Skeletal muscle cell (primary cell): ENCODE data around the gene HYDIN.
"Not testable (repeated sequence)": the region's sequence is repeated elsewhere in the genome, so short reads cannot be mapped to it uniquely, and the experiment has no call there.

ENCODE experiments used
- DNase-seq: peaks from one replicate; pipeline ENCODE4 v3.0.0-alpha.2; 2010; ENCODE audit warnings: low read depth
- H3K4me3 ChIP-seq: 2 replicates; pipeline ENCODE4 v1.5.1; 2011; ENCODE audit warnings: low read depth, mild to moderate bottlenecking, control low read depth, low read length, moderate library complexity

HYDIN gene

GRCh38 chr16:71151654-71152053 lies 78.9 kb downstream of the HYDIN start:
- not testable (repeated sequence) for DNase-seq, H3K4me3 ChIP-seq

DNA sequence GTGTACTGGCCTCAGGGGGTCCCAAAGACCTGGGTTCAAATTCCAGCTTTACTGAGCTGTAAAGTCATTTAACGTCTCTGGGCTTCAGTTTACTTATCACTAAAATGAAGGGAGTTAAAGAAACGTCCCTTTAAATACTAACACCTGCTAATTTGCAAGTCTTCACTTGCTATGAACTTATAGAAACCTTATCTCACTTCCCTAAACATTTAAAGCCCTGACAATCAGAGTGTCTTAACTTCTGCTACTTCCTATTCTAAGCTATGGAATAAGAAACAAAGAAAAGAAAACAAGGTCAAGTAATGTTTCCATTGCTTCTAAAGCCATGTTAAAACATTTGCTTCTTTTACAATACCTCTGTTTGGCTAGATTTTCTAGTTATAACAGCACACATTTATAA lies 87.3 kb downstream of the HYDIN start:
- not testable (repeated sequence) for DNase-seq

GRCh38 chr16:71110565-71110964 lies 120.0 kb downstream of the HYDIN start:
- DNase-seq, H3K4me3 ChIP-seq: not testable (repeated sequence)

More for the DNA sequence above, 87.3 kb downstream of the HYDIN start:
- H3K4me3 ChIP-seq = not testable (repeated sequence)

DNA sequence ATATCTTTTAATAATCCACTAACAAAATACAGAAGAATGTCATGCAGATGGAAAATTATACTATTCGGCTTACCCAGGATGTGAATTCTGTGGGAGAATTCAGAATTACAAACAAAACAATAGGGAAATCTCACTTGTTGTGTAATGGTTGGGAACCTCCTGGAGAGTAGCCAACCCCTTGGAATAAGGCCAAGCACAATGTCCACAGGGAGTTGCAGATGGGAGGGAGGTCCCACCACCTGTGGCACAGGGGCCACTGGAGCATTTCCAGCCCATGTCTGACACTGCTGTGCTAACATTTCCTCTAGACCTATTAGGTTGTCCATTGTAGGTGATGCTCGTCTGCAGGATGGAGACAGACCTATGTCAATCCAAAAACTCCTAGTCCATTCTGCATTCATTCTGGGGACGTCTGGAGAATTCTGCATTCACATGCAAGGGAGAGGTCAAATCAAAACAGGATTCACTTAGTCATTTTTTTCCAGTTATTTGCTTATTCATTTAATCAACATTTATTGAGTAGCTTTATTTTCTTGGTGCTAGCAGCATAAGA lies 120.8 kb downstream of the HYDIN start:
- DNase-seq, H3K4me3 ChIP-seq: not testable (repeated sequence)

DNA sequence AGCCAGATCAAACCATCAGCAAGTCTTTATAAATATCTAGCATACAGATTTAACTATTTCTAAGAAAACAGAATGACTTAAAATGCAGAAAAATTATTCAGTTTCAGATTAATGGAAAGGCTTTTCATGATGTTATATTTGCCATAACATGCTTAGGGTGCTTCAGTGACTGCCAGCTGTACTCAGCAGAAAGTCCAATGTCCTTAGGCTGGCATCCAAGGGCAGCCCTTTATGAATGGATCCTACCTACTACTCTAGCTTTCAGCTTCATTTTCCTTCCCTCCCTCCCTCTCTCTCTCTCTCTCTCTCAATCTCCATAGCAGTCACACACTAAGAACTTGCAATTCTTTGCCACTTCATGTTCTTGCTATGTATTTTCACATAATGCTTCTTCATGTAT lies 124.6 kb downstream of the HYDIN start:
- not testable (repeated sequence) for H3K4me3 ChIP-seq, DNase-seq

DNA sequence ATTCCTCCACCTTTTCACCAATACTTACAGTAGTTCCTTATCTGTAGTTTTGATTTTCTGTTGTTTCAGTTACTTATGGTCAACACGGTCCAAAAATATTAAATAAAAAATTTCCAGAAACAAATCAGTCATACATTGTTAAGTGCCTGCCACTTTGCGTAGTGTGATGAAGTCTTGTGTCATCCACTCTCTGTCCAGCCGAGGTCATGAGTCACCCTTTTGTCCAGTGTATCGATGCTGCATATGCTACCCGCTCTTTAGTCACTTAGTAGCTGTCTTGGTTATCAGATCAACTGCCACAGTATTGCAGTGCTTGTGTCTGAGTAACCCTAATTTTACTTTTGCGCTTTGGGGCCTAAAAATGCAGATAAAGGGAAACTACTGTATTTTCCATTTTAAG lies 146.9 kb downstream of the HYDIN start:
- not testable (repeated sequence) for DNase-seq, H3K4me3 ChIP-seq

- DNase-seq, H3K4me3 ChIP-seq: not testable (repeated sequence)
Observed at GRCh38 chr16:71080777-71081176, 149.7 kb downstream of the HYDIN start.

GRCh38 chr16:71080262-71080661 lies 150.3 kb downstream of the HYDIN start:
- H3K4me3 ChIP-seq, DNase-seq: not testable (repeated sequence)

DNA sequence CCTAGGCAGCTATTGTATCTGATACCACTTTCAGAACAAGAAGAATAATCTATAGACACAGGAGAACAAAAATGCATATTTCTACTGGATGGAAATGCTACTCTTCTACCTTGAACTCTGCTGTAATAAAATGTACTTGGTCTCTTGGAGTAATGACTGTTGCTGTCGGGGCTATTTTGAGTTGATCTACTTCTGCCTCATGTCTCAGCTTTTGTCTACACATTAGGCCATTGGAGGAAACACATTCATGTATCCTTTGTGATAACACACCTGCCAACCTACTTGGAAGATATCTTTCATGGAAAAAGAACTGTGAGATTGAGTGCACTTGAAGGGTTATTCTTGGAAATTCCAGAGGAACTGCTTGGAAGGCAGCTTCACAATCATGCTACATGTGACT lies 159.9 kb downstream of the HYDIN start:
- not testable (repeated sequence) for H3K4me3 ChIP-seq, DNase-seq

GRCh38 chr16:71069842-71070241 lies 160.7 kb downstream of the HYDIN start:
- not testable (repeated sequence) for DNase-seq

GRCh38 chr16:71053897-71054609 lies 176.5 kb downstream of the HYDIN start:
- DNase-seq = not testable (repeated sequence)

More at GRCh38 chr16:71069842-71070241, 160.7 kb downstream of the HYDIN start:
- not testable (repeated sequence) for H3K4me3 ChIP-seq

GRCh38 chr16:71050307-71050706 lies 180.2 kb downstream of the HYDIN start:
- H3K4me3 ChIP-seq, DNase-seq: not testable (repeated sequence)

More at GRCh38 chr16:71053897-71054609, 176.5 kb downstream of the HYDIN start:
- not testable (repeated sequence) for H3K4me3 ChIP-seq

DNA sequence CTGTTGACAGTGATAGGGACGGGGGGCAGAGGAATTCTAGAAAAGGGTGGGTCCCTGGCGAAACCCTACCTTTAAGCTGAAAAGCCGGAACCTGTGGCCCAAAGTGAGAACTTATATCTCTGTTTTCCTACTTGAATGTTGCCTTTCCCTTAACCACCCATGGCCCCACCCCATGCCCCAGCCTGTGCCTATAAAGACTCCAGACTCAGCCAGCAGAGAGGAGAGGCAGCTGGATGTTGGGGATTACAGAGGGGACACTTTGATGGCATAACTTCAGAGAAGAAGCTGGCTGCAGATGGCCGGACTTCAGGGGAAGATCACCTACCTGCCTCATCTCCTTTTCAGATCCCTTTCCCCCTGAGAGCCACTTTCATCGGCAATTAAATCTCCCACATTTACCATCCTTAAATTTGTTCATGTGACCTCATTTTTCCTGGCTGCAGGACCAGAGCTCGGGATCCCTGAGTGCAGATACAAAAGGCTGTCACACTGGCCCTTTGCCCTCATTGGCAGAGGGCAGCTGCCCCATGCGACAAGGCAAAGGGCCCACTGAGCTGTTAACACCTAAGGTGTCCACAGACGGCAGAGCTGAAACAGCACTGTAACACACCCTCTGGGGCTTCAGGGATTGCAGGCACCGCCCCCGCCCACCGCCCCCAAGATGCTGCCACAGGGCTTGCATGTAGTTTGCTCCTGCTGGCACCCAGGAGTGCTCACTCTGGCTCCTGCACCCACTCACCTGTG lies 191.0 kb downstream of the HYDIN start:
- DNase-seq, H3K4me3 ChIP-seq: not testable (repeated sequence)

GRCh38 chr16:71038421-71038820 lies 192.1 kb downstream of the HYDIN start:
- not testable (repeated sequence) for DNase-seq, H3K4me3 ChIP-seq

DNA sequence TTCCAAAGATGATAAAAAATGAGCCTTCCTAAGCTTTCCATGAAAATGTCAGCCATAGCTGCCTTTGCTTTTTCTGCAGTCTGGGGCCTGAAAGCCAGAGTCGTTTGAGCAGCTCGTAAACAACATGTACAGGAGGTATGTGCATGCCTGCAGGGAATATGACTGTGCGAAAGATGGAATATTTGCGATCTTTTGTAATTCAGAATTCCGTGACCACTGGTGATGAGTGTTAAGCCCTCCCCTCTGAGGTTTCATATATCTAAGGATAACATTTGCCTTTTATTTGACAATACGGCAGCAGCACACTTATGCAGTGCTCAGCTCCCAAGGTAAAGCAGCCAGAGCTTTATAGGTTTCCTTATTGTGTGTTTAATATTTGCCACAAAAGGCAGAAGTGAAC lies 192.5 kb downstream of the HYDIN start:
- not testable (repeated sequence) for H3K4me3 ChIP-seq, DNase-seq

DNA sequence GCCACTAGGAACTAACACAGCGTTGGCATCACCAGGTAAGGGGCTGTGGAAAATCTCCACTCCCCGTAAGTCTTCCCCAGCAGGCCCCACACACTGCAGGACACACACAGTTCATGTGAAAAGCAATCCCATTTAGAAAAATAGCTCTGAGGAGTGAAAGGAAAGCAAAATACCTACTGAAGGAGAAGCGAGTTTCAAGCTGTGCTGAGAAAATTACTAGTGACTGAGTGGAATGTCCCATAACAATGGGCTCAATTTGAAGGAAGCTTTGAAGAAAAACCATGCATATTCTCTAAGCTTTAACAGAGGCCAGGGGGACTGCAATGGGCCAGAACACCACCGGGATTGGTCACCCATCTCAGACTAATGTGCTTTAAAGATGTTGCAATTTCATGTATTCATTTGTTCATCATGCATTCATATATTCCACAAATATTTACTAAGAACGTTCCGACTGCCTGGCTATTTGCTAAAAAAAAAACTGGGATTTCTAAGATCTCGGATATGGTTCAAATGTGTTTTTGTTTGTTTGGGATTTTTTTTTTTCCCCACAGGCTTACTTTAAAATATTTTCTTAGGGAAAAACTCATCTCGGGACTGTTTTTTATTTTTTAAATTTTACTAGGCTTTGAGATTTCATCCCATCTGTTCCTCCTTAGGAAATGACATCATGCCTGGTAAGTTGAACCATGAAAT lies 202.3 kb downstream of the HYDIN start:
- H3K4me3 ChIP-seq, DNase-seq: not testable (repeated sequence)

- H3K4me3 ChIP-seq = not testable (repeated sequence)
Observed at GRCh38 chr16:71027511-71027910, 203.0 kb downstream of the HYDIN start.

DNA sequence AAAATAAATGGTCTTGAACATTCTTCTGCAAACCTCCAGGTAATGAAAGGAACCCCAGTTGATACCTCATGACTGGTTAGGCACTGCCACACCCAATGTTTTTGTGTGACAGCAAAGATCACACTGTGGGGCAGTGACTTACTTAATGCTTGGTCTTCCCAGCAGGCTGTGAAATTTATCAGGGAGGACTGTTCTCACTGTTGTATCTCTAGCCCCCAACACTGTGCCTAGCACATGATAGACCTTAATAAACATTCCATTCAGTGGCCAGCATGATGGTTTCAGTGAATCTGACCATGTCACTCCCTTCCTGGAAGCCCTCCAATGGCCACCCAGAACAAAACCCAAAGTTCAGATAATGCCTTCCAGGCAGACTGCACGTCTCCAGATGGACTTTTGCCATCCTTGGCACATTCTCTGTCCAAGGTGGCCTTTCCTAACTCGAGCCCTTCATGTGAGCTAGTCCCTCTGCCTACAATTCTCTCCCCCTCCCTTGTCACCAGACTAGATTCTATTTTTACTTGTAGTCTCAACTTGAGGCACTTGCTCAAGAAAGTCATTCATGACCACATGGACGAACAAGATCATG lies 206.6 kb downstream of the HYDIN start:
- not testable (repeated sequence) for DNase-seq, H3K4me3 ChIP-seq

More at GRCh38 chr16:71027511-71027910, 203.0 kb downstream of the HYDIN start:
- DNase-seq = not testable (repeated sequence)

DNA sequence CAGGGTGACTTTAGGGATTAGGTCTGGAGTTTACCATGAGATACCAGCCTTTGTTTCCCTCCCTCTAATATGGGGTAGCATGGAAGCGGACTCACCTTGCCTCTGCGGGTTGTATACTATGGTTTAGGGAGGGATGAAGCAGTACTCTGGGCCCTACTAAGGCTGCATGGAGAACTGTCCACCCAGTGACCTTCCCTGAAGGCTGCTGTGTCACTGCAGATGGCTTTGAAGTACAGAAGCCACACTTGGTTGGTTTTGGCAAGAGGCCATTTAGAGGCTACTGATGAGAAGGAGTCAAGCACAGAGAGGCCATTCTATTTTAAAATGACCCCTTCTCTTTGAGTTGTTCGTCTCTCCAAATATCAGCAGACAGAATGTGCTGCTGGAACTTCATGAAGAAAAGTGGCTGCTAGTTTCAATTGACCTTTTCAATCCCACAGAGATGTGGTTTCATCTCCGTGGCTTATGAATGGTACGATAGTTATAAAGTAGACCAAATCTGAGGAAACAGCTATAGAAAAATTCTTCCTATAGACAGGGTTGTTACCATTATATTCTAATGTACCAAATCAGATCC lies 208.5 kb downstream of the HYDIN start:
- not testable (repeated sequence) for DNase-seq, H3K4me3 ChIP-seq
